ENCODE data around the gene FAM168A. TPM values are rescaled to one million over a fixed set of nuclear protein-coding genes. Genes with fewer than 3 reads are reported as not detected.

The FAM168A gene
- total RNA-seq, 2 donors from 2014 or later: 30.9 to 40.8 TPM

DNA sequence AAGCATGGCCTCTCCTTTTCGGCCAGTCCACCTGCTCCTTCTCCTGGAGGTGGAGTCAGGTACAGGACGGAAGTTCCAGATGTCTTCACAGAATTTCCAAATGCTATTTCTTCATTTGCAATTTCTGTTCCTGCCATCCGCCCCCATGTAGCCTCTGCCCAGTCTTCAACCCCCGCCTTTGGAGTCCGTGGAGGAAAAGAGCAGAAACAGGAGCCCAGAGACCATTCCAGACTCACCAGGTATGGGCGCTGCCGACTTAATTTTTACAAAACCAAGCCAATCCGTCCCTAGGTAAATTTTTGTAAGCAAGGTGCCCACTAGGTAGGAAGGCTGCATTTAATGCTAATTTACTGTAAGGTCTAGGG, 192.8 kb downstream of the FAM168A start:
- no peak for DNase-seq (ENCODE audit: low spot score)
- H3K36me3 ChIP-seq: peaks cover 42% of the 10 kb centered on the region
- H3K4me3 ChIP-seq: no peak overlapping the region
- TF ChIP-seq, protein P1, sequence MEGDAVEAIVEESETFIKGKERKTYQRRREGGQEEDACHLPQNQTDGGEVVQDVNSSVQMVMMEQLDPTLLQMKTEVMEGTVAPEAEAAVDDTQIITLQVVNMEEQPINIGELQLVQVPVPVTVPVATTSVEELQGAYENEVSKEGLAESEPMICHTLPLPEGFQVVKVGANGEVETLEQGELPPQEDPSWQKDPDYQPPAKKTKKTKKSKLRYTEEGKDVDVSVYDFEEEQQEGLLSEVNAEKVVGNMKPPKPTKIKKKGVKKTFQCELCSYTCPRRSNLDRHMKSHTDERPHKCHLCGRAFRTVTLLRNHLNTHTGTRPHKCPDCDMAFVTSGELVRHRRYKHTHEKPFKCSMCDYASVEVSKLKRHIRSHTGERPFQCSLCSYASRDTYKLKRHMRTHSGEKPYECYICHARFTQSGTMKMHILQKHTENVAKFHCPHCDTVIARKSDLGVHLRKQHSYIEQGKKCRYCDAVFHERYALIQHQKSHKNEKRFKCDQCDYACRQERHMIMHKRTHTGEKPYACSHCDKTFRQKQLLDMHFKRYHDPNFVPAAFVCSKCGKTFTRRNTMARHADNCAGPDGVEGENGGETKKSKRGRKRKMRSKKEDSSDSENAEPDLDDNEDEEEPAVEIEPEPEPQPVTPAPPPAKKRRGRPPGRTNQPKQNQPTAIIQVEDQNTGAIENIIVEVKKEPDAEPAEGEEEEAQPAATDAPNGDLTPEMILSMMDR (IDR thresholded peaks at IDR 0.05): no peak
- no peaks in the 10 kb centered on the region for H3K9me3 ChIP-seq
- H3K4me1 ChIP-seq: peaks cover 0 to 14% of the 10 kb centered on the region in 2 donors
- no peaks in the 10 kb centered on the region for H3K27me3 ChIP-seq
- no peak overlapping the region for H3K27ac ChIP-seq

DNA sequence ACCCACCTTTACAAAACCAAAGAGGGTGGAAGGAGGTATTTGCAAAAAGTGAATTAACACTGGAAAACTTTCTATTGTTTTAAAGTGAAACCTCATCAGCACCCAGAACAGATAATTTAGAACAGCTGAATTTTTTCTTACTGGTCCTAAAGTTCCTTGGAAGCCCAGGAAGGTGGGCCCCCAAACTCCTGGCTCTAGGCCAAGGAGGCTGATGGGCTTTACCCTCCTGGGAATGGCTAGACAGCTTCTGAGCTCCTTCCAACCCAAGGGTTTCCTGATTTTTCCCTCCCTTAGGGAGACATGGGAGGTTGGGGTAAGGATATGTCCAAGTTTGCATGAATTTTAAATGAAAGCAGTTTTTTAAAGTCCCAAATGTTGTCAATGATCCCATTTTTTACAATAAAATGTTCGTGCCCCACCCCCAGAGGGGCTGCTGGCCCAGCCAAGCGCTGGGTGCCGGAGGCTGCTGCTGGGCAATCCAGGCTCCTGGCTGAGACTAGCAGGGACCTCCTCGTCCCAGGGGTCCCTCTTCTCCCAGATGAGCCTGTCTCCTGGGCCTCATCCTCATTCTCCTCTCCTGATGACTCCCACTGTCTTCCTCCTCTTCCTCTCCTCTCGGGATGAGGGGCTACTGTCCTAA, 193.3 kb downstream of the FAM168A start:
- TF ChIP-seq, protein P1 (IDR thresholded peaks at IDR 0.05): no peak
- H3K36me3 ChIP-seq: peaks cover 39% of the 10 kb centered on the region
- no peaks in the 10 kb centered on the region for H3K9me3 ChIP-seq
- no peaks in the 10 kb centered on the region for H3K27me3 ChIP-seq
- no peak for DNase-seq (ENCODE audit: low spot score)
- H3K4me3 ChIP-seq: no peak overlapping the region
- H3K27ac ChIP-seq: peak overlapping the region in 1 of 2 donors; percentile 58
- peaks cover 0 to 19% of the 10 kb centered on the region in 2 donors for H3K4me1 ChIP-seq

- TF ChIP-seq, protein P1 (IDR thresholded peaks at IDR 0.05): peak; percentile 70 to 86
- Histone ChIP-seq H3K36me3 (peaks cover 34% of the 10 kb centered on the region), H3K27me3 (no peaks in the 10 kb centered on the region), H3K27ac (peak overlapping the region; percentile 46 to 58), H3K4me1 (peaks cover 0 to 22% of the 10 kb centered on the region in 2 donors), H3K9me3 (no peaks in the 10 kb centered on the region), H3K4me3 (no peak overlapping the region)
- DNase-seq (ENCODE audit: low spot score): no peak
These were observed 193.9 kb downstream of the FAM168A start for GRCh38 chr11:73404048-73404447.

DNA sequence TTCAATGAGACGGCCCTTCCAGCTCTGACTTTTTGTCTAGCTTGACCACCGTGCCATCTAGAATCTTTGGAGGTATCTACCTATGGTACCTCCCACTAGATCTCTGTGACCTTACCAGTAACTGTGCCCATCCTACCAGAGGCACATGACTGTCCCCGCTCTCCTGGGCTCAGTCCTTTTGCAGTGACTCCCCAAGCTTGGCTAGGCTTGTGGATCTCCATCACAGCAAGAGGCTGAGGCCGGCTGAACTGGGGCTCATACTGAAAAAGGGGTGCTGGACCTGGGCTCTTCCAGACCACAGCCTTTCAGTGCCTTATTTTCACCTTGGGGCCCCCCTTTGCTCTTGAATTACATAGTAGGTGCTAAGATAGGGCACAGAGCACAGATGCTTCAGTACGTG, 194.4 kb downstream of the FAM168A start:
- peaks cover 0 to 27% of the 10 kb centered on the region in 2 donors for H3K4me1 ChIP-seq
- peaks cover 31% of the 10 kb centered on the region for H3K36me3 ChIP-seq
- no peaks in the 10 kb centered on the region for H3K9me3 ChIP-seq
- peak overlapping the region; percentile 46 to 58 for H3K27ac ChIP-seq
- no peak for DNase-seq (ENCODE audit: low spot score)
- TF ChIP-seq, protein P1 (IDR thresholded peaks at IDR 0.05): no peak
- H3K27me3 ChIP-seq: no peaks in the 10 kb centered on the region
- no peak overlapping the region for H3K4me3 ChIP-seq

DNA sequence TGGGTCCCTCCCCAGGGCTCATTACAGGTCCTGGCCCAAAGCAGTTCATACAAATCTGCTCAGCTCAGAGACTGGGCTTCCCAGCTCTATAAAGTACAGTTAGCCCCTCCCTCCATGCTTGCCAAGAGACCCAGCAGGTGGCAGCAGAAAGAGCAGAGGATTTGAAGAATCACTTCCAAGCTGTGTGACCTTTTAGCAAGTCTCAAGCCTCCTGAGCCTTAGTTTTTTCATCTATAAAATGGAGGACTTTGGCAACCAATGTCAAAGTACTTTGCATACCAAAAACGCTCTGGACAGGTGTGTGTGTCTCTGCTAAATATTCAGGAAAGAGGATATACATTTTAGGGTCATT, 195.1 kb downstream of the FAM168A start:
- Histone ChIP-seq H3K27ac (no peak overlapping the region), H3K9me3 (no peaks in the 10 kb centered on the region), H3K36me3 (peaks cover 29% of the 10 kb centered on the region), H3K27me3 (no peaks in the 10 kb centered on the region), H3K4me1 (peaks cover 2 to 29% of the 10 kb centered on the region in 2 donors), H3K4me3 (no peak overlapping the region)
- TF ChIP-seq, protein P1 (IDR thresholded peaks at IDR 0.05): no peak
- no peak for DNase-seq (ENCODE audit: low spot score)
